ENCODE results near the gene LIPC.

LIPC gene

GRCh38 chr15:58561321-58561720 lies 129.5 kb downstream of the LIPC start:
- DNase-seq = no peak

- DNase-seq = no peak
Measured at GRCh38 chr15:58562135-58562534, 130.3 kb downstream of the LIPC start.

GRCh38 chr15:58564981-58565380 lies 133.2 kb downstream of the LIPC start:
- DNase-seq = no peak

GRCh38 chr15:58565619-58566018 lies 133.8 kb downstream of the LIPC start:
- DNase-seq = no peak

GRCh38 chr15:58566029-58566428 lies 134.2 kb downstream of the LIPC start:
- DNase-seq = no peak

GRCh38 chr15:58568157-58568571 lies 136.4 kb downstream of the LIPC start:
- DNase-seq = no peak

- DNase-seq = no peak
Measured at GRCh38 chr15:58569455-58569854, 137.7 kb downstream of the LIPC start.

GRCh38 chr15:58571491-58571890 lies 139.7 kb downstream of the LIPC start:
- no peak for DNase-seq

GRCh38 chr15:58572521-58572920 lies 140.7 kb downstream of the LIPC start:
- no peak for DNase-seq

GRCh38 chr15:58573270-58573669 lies 141.5 kb downstream of the LIPC start:
- no peak for DNase-seq

GRCh38 chr15:58574631-58575030 lies 142.8 kb downstream of the LIPC start:
- no peak for DNase-seq

- no peak for DNase-seq
Measured at GRCh38 chr15:58575045-58575786, 143.4 kb downstream of the LIPC start.

GRCh38 chr15:58576657-58577056 lies 144.9 kb downstream of the LIPC start:
- no peak for DNase-seq

- no peak for DNase-seq
Measured at GRCh38 chr15:58582160-58582559, 150.4 kb downstream of the LIPC start.

GRCh38 chr15:58583171-58583908 lies 151.5 kb downstream of the LIPC start:
- no peak for DNase-seq

GRCh38 chr15:58584789-58585461 lies 153.1 kb downstream of the LIPC start:
- DNase-seq = no peak

- DNase-seq = no peak
Measured at GRCh38 chr15:58585693-58586443, 154.1 kb downstream of the LIPC start.

- no peak for DNase-seq
Measured at GRCh38 chr15:58587486-58587885, 155.7 kb downstream of the LIPC start.

GRCh38 chr15:58588096-58588495 lies 156.3 kb downstream of the LIPC start:
- no peak for DNase-seq

- no peak for DNase-seq
Measured at GRCh38 chr15:58589047-58589446, 157.3 kb downstream of the LIPC start.

GRCh38 chr15:58590236-58590635 lies 158.4 kb downstream of the LIPC start:
- DNase-seq = no peak

GRCh38 chr15:58590926-58591325 lies 159.1 kb downstream of the LIPC start:
- no peak for DNase-seq

- no peak for DNase-seq
Measured at GRCh38 chr15:58593870-58594269, 162.1 kb downstream of the LIPC start.

All from GF-D8 (cell line).